Dermis blood vessel endothelial cell (primary cell): Measurements from ENCODE around the gene SPANXB1. TPM values are rescaled to one million over a fixed set of nuclear protein-coding genes. Genes with fewer than 3 reads are reported as not detected.
"Not testable (repeated sequence)": the region's sequence is repeated elsewhere in the genome, so short reads cannot be mapped to it uniquely, and the experiment has no call there.

Experiments
- DNase-seq: peaks from one replicate; pipeline ENCODE4 v3.0.0; 2010
- total RNA-seq: library from RNA; depleted of rRNA; stranded (reverse); fragments of >200 nt; gene quantifications from 2 replicates; pipeline ENCODE4 v1.2.3, GENCODE V29; 2014

SPANXB1 gene, protein sequence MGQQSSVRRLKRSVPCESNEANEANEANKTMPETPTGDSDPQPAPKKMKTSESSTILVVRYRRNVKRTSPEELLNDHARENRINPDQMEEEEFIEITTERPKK
- total RNA-seq, result not detected in 2 replicates

DNA sequence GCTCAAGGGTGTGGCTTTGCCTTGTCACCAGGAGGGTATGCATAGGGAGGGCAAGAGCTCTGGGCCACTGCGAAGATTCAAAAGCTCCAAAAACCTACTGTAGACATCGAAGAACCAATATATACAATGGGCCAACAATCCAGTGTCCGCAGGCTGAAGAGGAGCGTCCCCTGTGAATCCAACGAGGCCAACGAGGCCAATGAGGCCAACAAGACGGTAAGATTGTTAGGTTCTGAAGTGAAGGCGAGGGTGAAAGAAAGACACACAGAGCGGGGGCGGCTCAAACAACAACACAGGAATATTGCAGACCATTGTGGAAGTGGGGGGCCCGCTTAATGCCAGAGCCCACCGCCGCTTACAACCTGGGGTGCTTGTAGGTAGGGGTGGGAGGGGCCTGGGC is at the start of gene SPANXB1:
Gene SPANXB1 (plus strand): TSS at position 27 of the 400 bp plus-strand sequence. CDS start 100 bp downstream, at position 127.
- not testable (repeated sequence) for DNase-seq

DNA sequence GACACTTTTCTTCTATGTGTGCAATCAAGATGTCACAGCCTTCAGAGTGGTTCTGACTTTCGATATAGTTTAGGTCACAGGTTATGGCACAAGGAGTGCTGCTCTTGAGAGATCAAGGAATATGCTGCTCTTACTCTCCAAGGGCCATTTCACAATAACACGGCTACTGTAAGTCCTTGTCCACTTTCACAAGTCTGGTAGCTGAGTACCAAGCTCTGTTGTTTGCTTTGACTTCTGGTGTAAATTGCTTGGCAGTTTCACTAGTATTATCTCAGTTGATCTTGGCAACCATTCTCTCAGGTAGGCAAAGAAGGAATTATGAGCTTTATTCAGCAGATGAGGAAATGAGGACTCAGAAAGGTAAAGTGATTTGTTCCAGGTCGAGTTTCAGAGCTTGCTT is 35.4 kb upstream of the SPANXB1 start:
- DNase-seq, result no peak

DNA sequence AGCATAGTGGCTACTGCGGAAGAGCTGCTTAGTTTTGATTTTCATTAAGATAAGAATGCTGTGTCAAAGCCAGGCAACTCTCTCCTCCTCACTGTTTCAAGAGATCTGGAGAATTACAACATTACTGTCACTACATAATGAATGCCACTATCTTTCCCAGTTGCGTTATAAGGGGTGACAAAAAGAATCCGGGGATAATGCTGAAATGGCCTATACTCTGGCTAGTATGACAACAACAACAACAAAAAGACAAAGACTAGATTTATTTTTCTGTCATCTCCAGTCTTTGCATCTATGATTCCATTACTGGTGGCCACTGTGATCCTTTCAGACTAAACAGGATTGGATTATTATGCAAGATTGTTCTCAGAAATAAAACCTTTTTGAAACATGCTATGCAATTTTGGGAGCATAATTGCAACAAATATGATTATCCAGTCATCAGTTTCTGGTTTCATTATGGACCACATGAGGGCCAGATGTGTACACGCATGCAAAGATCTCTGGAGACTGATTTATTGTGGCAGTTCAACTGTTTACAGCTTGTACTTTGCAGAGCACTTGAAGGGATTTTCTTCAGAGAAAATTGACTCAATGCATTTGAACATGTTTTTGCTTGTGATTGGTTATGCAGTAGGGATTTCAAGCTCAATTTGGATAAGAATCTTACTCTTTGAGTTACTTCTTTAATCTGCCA is 31.1 kb upstream of the SPANXB1 start:
- DNase-seq, result no peak

DNA sequence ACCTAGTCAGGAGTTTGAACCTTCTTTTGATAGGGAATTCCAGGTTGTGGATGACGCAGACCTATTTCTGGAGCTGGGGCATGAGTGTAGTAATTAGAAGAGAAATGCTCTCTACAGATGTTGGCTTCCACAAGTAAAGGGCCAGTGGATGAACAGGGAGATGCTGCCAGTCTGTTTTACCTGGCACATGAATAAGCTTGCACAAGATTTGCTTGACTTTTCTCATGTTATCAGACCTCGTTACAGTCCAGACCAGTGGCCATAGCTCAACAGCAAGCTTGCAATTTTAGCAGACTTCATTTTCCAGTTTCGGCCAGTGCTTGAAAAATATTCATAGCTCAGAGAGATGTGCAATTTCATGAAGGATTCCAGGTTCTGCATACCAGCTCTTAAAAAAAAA is 26.9 kb upstream of the SPANXB1 start:
- no peak for DNase-seq

DNA sequence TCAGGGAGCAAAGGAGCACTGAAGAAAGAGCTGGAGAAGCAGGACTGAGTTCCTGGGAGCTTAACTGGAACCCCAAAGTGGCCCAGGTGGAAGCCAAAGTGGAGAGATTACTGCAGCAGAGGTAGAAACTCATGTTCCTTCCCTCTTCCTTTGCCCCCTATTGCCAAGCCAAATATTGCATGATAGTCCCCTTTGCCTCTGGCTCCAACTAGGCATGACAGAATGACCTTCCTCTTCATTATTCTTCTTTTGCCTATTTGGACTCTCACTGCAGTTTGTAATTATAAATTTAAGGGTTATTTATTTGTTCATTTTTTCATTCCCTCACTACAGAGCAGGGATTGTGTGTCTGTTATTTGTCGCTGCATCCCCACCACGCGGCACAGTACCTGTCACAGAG is 22.1 kb upstream of the SPANXB1 start:
- no peak for DNase-seq

DNA sequence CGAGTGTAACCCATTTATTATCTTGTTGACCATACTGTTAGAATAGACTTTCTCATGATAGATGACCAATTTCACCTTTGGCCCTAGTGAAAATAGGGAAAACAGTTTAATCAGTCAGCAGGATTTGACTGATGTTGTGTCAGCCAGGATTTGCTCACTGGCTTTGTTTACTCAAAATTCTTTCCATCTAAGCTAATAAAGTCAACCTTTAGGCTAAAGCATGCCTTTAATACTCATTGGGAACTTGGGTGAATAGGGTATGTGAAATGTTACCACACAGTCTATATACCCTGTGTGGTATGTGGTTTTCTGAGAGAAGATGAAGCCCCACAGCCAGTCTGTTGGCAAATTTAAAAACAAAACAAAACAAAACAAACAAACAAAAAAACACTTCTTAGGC is 18.7 kb upstream of the SPANXB1 start:
- DNase-seq, result no peak

DNA sequence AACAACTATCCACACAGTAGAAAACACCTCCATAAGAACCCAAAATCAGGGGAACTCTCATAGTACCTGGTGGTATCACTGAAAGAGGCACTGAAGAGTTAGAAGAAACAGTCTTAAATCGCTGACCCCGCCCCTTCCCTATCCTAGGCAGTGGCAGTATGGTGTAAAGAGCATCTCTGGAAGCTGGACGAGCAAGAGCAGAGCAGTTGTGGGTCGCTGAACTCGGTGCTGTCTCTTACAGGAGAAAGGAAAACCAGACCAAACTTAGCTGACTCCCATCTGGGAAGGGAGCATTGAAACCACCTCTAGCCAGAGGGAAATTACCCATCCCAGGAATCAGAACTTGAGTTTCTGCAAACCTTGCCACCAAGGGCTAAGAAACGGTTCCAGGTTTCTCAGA is 2.8 kb downstream of the SPANXB1 start:
- not testable (repeated sequence) for DNase-seq

DNA sequence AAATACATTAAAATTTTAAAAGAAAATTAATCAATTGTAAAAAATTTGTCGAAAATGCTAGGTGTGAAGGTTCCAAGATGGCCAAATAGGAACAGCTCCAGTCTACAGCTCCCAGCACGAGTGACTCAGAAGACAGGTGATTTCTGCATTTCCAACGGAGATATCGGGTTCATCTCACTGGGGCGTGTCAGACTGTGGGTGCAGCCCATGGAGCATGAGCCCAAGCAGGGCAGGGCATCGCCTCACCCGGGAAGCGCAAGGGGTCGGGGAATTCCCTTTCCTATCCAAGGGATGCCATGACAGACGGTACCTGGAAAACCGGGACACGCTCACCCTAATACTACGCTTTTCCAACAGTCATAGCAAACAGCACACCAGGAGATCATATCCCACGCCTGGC is 41.9 kb downstream of the SPANXB1 start:
- not testable (repeated sequence) for DNase-seq

DNA sequence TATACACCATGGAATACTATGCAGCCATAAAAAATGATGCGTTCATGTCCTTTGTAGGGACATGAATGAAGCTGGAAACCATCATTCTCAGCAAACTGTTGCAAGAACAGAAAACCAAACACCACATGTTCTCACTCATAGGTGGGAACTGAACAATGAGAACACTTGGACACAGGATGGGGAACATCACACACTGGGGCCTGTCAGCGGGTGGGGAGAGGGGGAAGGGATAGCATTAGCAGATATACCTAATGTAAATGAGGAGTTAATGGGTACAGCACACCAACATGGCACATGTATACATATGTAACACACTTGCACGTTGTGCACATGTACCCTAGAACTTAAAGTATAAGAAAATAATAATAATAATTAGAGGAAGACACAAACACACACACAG is 47.5 kb downstream of the SPANXB1 start:
- DNase-seq, result not testable (repeated sequence)

DNA sequence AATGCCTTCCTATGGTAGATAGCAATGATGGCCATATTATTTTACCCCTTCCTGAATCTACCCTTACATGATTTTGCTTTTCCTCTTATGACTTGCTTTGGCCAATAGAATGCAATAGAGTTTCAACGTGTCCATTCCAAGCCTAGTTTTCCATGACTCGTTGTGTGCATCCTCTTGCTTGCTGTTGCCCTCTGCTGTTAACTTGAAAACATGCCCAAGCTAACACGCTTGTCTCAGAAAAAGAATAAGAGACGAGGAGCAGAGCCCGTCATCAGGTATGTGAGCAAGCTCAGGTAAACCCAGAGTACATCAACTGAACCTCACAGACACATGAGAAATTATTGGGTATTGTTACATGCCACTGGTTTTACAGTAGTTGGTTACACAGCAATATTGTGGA is 49.7 kb downstream of the SPANXB1 start:
- DNase-seq, result not testable (repeated sequence)

Other genes starting within 250 kb of the SPANXB1 start
- 2.9 and 5.6 TPM in 2 replicates for gene LDOC1, start 174.5 kb downstream of the SPANXB1 start, total RNA-seq
- gene SPANXC, start 239.9 kb downstream of the SPANXB1 start, total RNA-seq, result not detected in 2 replicates